OCI-LY7 (cell line): Measurements from ENCODE around the gene CGB5. TPM values are rescaled to one million over a fixed set of nuclear protein-coding genes. Genes with fewer than 3 reads are reported as not detected.

Source experiments
- BruUV-seq: library from RNA; stranded (reverse); fragments of 400-500 nt; replicated peaks from 2 replicates; lab custom pipeline; 2021; lab: Mats Ljungman, UMichigan
- CTCF ChIA-PET: fragments of 300-600 bp; sonication (Branson Sonifier 250); formaldehyde crosslinking; loops from one replicate; lab custom pipeline; 2022; ENCODE audit warnings: antibody characterized with exemption; ENCODE audit not compliant: unreplicated experiment; lab: Charles Lee
- POLR2A ChIA-PET: fragments of 300-600 bp; sonication (Branson Sonifier 250); formaldehyde crosslinking; loops from one replicate; lab custom pipeline; 2022; ENCODE audit warnings: antibody characterized with exemption; lab: Charles Lee
- DNase-seq: peaks from one replicate; pipeline ENCODE4 v3.0.0-alpha.2; 2015; ENCODE audit warnings: low spot score
- H2AFZ ChIP-seq: fragments of 200-600 bp; sonication (generic), shearing (Covaris generic); 2 replicates; pipeline ENCODE4 v1.6.1; 2014; ENCODE audit warnings: mild to moderate bottlenecking, antibody characterized with exemption, low read length, moderate library complexity
- H3K27ac ChIP-seq: fragments of 200-600 bp; sonication (generic); 2 replicates; pipeline ENCODE4 v1.5.1; 2014; ENCODE audit warnings: mixed run types, low read depth, mild to moderate bottlenecking, moderate library complexity, low read length, inconsistent platforms; ENCODE audit not compliant: poor library complexity, severe bottlenecking
- H3K36me3 ChIP-seq: fragments of 200-600 bp; sonication (generic); 2 replicates; pipeline ENCODE4 v1.6.1; 2014; ENCODE audit warnings: mild to moderate bottlenecking, antibody characterized with exemption, low read length, moderate library complexity, mixed read lengths; ENCODE audit not compliant: insufficient read depth
- H3K4me1 ChIP-seq: fragments of 200-600 bp; sonication (generic); 2 replicates; pipeline ENCODE4 v1.5.1; 2014; ENCODE audit warnings: mild to moderate bottlenecking, low read length; ENCODE audit not compliant: insufficient read depth, poor library complexity, severe bottlenecking
- H3K4me2 ChIP-seq: fragments of 200-600 bp; sonication (generic); 2 replicates; pipeline ENCODE4 v1.6.1; 2014; ENCODE audit warnings: mild to moderate bottlenecking, low read length
- H3K4me3 ChIP-seq: fragments of 200-600 bp; sonication (generic); 2 replicates; pipeline ENCODE4 v1.5.1; 2014; ENCODE audit warnings: mild to moderate bottlenecking, low read depth, low read length; ENCODE audit not compliant: poor library complexity, severe bottlenecking
- H3K79me2 ChIP-seq: fragments of 200-600 bp; sonication (generic); 2 replicates; pipeline ENCODE4 v1.6.1; 2016; ENCODE audit warnings: low read depth, mild to moderate bottlenecking, low read length, moderate library complexity, mixed read lengths; ENCODE audit not compliant: insufficient read depth
- H3K9me2 ChIP-seq: fragments of 200-600 bp; sonication (generic); 2 replicates; pipeline ENCODE4 v1.6.1; 2016; ENCODE audit warnings: mild to moderate bottlenecking, low read length, mixed read lengths; ENCODE audit not compliant: insufficient read depth
- H3K9me3 ChIP-seq: fragments of 200-600 bp; sonication (generic); 2 replicates; pipeline ENCODE4 v1.6.1; 2014; ENCODE audit warnings: mild to moderate bottlenecking, mixed run types, low read length, mixed read lengths
- H4K20me1 ChIP-seq: fragments of 200-600 bp; sonication (generic); 2 replicates; pipeline ENCODE4 v1.6.1; 2014; ENCODE audit warnings: mild to moderate bottlenecking, antibody characterized with exemption, low read length, moderate library complexity, mixed read lengths; ENCODE audit not compliant: insufficient read depth
- EZH2phosphoT487 ChIP-seq: fragments of 200-600 bp; sonication (generic); IDR thresholded peaks from 2 replicates; pipeline ENCODE4 v1.6.1; 2018; ENCODE audit warnings: low read depth, borderline replicate concordance, mild to moderate bottlenecking, mixed run types, antibody characterized with exemption, low read length, moderate library complexity, mixed read lengths
- intact Hi-C: fragments of 100-400 bp; cut with micrococcal nuclease; formaldehyde crosslinking; loops from one replicate; pipeline ENCODE4 v1.10.0; 2022; ENCODE audit not compliant: unreplicated experiment
- total RNA-seq, 2 experiments: library from RNA; depleted of rRNA in 1 of 2; stranded (reverse); fragments of >200 nt in 1 of 2; shearing (Covaris generic) in 1 of 2; gene quantifications; 2 replicates each; pipeline ENCODE4 v1.2.3, GENCODE V29; 2014 to 2022
- TF ChIP-seq, protein P1 (sequence below): fragments of 200-600 bp; sonication (generic); conservative IDR thresholded peaks from 2 replicates; pipeline ENCODE4 v1.5.1; 2014; ENCODE audit warnings: mild to moderate bottlenecking, antibody characterized with exemption, low read length, moderate library complexity, mixed read lengths

The CGB5 gene
- total RNA-seq, 2 experiments from 2014 or later = not detected

DNA sequence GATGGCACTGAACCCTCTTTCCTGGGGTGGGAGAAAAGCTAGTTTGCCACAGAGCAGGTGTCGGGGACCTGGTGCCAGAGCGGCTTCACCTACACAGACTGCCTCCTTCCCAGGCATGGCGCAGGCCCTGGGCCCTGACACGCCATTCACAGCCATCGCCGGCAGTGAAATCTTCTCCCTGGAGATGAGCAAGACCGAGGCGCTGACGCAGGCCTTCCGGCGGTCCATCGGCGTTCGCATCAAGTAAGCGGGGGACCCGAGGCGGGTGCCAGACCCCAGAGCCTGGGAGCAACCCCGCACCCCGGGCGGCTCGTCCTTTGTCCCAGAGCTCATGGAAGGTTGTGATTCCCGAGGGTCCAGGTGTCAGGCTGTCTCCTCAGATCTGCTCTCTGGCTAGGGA lies 36.7 kb upstream of the CGB5 start:
- H3K9me2 ChIP-seq = no peaks in the 10 kb centered on the region
- no peak overlapping the region for H3K4me2 ChIP-seq
- CTCF ChIA-PET = no interaction called here
- H3K4me1 ChIP-seq = no peaks in the 10 kb centered on the region
- DNase-seq = no peak
- peaks cover 85% of the 10 kb centered on the region for H3K36me3 ChIP-seq
- no peaks in the 10 kb centered on the region for H3K9me3 ChIP-seq
- no TSS peak for BruUV-seq
- no peak overlapping the region for H3K27ac ChIP-seq
- H4K20me1 ChIP-seq = no peaks in the 10 kb centered on the region
- no peaks in the 10 kb centered on the region for H3K79me2 ChIP-seq
- H2AFZ ChIP-seq = no peak overlapping the region
- intact Hi-C loops = no loop called here
- POLR2A ChIA-PET = no interaction called here
- TF ChIP-seq, protein P1, sequence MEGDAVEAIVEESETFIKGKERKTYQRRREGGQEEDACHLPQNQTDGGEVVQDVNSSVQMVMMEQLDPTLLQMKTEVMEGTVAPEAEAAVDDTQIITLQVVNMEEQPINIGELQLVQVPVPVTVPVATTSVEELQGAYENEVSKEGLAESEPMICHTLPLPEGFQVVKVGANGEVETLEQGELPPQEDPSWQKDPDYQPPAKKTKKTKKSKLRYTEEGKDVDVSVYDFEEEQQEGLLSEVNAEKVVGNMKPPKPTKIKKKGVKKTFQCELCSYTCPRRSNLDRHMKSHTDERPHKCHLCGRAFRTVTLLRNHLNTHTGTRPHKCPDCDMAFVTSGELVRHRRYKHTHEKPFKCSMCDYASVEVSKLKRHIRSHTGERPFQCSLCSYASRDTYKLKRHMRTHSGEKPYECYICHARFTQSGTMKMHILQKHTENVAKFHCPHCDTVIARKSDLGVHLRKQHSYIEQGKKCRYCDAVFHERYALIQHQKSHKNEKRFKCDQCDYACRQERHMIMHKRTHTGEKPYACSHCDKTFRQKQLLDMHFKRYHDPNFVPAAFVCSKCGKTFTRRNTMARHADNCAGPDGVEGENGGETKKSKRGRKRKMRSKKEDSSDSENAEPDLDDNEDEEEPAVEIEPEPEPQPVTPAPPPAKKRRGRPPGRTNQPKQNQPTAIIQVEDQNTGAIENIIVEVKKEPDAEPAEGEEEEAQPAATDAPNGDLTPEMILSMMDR = no peak
- no peak for TF ChIP-seq EZH2phosphoT487
- no peak overlapping the region for H3K4me3 ChIP-seq

DNA sequence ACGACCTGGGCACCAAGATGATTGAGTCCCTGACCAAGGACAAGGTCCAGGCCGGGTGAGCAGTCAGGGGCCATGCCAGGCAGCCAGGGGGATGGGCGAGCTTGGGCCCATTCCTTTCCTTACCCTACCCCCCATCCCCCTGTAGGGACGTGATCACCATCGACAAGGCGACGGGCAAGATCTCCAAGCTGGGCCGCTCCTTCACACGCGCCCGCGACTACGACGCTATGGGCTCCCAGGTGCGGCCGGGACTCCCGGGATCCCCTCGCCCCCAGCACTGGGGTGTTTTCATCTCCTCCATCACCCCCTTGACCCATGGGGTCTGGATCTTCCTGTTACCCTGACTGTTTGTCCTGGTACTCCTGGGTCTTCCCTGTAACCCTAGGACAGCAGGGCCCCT lies 33.8 kb upstream of the CGB5 start:
- Histone ChIP-seq H3K9me3 (no peaks in the 10 kb centered on the region), H3K79me2 (no peaks in the 10 kb centered on the region), H2AFZ (no peak overlapping the region), H3K4me2 (no peak overlapping the region), H3K4me3 (no peak overlapping the region), H3K27ac (no peak overlapping the region), H3K4me1 (no peaks in the 10 kb centered on the region), H4K20me1 (no peaks in the 10 kb centered on the region), H3K36me3 (peaks cover 82% of the 10 kb centered on the region), H3K9me2 (no peaks in the 10 kb centered on the region)
- BruUV-seq = no TSS peak
- no peak for DNase-seq
- POLR2A ChIA-PET = interaction anchor here (0.7 kb wide), 1 partner anchor 46 kb away, joined by 4 read pairs; no protein-coding TSS in a partner anchor
- intact Hi-C loops = no loop called here
- CTCF ChIA-PET = no interaction called here
- TF ChIP-seq, protein P1 = no peak
- TF ChIP-seq EZH2phosphoT487 = no peak

DNA sequence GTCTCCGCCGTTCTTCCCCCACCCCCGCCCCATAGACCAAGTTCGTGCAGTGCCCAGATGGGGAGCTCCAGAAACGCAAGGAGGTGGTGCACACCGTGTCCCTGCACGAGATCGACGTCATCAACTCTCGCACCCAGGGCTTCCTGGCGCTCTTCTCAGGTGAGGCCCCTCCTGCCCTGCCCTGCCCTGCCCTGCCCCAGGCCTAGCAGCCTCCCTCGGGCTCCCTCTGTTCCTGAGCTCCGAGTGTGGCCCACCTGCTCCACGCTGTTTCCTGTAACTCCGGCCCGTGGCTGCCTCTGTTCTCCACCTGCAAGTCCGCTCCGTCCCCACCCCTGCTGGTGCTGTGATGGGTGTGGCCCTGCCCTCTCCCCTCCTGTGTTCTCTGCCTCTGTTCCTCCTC lies 33.2 kb upstream of the CGB5 start:
- Histone ChIP-seq H3K4me2 (no peak overlapping the region), H3K27ac (no peak overlapping the region), H3K4me3 (no peak overlapping the region), H3K36me3 (peaks cover 82% of the 10 kb centered on the region), H4K20me1 (no peaks in the 10 kb centered on the region), H3K9me2 (no peaks in the 10 kb centered on the region), H2AFZ (no peak overlapping the region), H3K79me2 (no peaks in the 10 kb centered on the region), H3K4me1 (no peaks in the 10 kb centered on the region), H3K9me3 (no peaks in the 10 kb centered on the region)
- TF ChIP-seq EZH2phosphoT487 = no peak
- TF ChIP-seq, protein P1 = no peak
- intact Hi-C loops = no loop called here
- POLR2A ChIA-PET = interaction anchor here (0.6 kb wide), 1 partner anchor 50 kb away, joined by 3 read pairs; no protein-coding TSS in a partner anchor
- BruUV-seq = no TSS peak
- DNase-seq = no peak
- CTCF ChIA-PET = no interaction called here
